ENCODE measurements around the gene ARHGAP1. TPM values are rescaled to one million over a fixed set of nuclear protein-coding genes. Genes with fewer than 3 reads are reported as not detected.
"Not testable (repeated sequence)": the region's sequence is repeated elsewhere in the genome, so short reads cannot be mapped to it uniquely, and the experiment has no call there.

Gene ARHGAP1
- total RNA-seq, 1 donor, result 22.0 TPM

- H3K4me3 ChIP-seq (ENCODE audit: low read length), result no peak overlapping the region
- no peaks in the 10 kb centered on the region for H3K9me3 ChIP-seq (ENCODE audit: low read depth, low read length)
- H3K27me3 ChIP-seq (ENCODE audit: insufficient read depth, low read length), result no peaks in the 10 kb centered on the region
- no peaks in the 10 kb centered on the region for H3K4me1 ChIP-seq (ENCODE audit: insufficient read depth, low read length)
Observed at GRCh38 chr11:46711303-46711702, 10.9 kb upstream of the ARHGAP1 start.

DNA sequence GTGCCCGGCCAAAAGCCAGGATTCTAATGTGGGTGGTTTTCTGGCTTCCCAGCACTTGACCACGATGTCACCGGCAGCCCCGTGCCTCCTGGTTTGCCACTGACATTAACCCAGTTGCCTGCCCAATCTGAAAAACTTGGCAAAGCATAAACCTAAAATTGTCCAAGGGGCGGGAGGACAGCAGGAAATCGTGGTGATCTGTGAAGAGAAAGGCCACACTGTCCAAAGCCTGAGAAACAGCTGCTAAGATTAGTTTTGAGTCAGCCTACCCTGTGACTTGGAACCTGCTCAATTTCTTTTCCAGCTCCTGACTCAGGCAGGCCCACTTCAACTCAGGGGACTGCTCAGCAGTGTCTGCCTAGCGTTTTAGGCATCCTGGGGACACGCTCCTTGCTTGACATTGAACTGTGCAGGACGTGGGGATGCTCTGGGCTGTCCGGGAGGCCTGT, 10.4 kb upstream of the ARHGAP1 start:
- Histone ChIP-seq H3K9me3 (ENCODE audit: low read depth, low read length) (no peaks in the 10 kb centered on the region), H3K4me3 (ENCODE audit: low read length) (no peak overlapping the region), H3K4me1 (ENCODE audit: insufficient read depth, low read length) (no peaks in the 10 kb centered on the region), H3K27me3 (ENCODE audit: insufficient read depth, low read length) (no peaks in the 10 kb centered on the region)

- H3K9me3 ChIP-seq (ENCODE audit: low read depth, low read length); H3K4me3 ChIP-seq (ENCODE audit: low read length); H3K27me3 ChIP-seq (ENCODE audit: insufficient read depth, low read length); H3K4me1 ChIP-seq (ENCODE audit: insufficient read depth, low read length): not testable (repeated sequence)
Observed at GRCh38 chr11:46709351-46709750, 8.9 kb upstream of the ARHGAP1 start.

DNA sequence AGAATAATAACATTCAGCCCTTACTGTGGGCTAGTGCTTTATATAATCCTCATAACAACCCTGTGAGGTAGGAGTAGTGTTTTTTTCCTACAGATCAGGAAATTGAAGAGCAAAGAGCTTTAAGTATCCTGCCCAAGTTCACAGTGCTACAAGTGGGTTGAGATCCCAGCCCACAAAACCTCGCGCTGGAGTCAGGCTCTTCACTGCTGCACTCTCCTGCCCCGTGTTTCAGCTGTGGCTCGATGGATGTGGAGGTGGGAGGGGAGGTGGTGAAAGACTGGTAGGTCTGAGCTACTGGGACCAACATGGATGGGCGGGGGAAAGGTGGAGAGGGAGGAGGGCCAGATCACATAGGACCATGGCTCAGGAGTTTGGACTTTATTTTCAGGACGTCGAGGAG, 6.5 kb upstream of the ARHGAP1 start:
- no peaks in the 10 kb centered on the region for H3K27me3 ChIP-seq (ENCODE audit: insufficient read depth, low read length)
- peaks cover 12% of the 10 kb centered on the region for H3K4me1 ChIP-seq (ENCODE audit: insufficient read depth, low read length)
- no peak overlapping the region for H3K4me3 ChIP-seq (ENCODE audit: low read length)
- no peaks in the 10 kb centered on the region for H3K9me3 ChIP-seq (ENCODE audit: low read depth, low read length)

- H3K27me3 ChIP-seq (ENCODE audit: insufficient read depth, low read length), result no peaks in the 10 kb centered on the region
- H3K9me3 ChIP-seq (ENCODE audit: low read depth, low read length), result no peaks in the 10 kb centered on the region
- no peak overlapping the region for H3K4me3 ChIP-seq (ENCODE audit: low read length)
- peaks cover 20% of the 10 kb centered on the region for H3K4me1 ChIP-seq (ENCODE audit: insufficient read depth, low read length)
Observed at GRCh38 chr11:46705070-46705688, 4.8 kb upstream of the ARHGAP1 start.

GRCh38 chr11:46701078-46701654, 747 bp upstream of the ARHGAP1 start:
- H3K9me3 ChIP-seq (ENCODE audit: low read depth, low read length), result no peaks in the 10 kb centered on the region
- peaks cover 47% of the 10 kb centered on the region for H3K4me1 ChIP-seq (ENCODE audit: insufficient read depth, low read length)
- H3K27me3 ChIP-seq (ENCODE audit: insufficient read depth, low read length), result no peaks in the 10 kb centered on the region
- H3K4me3 ChIP-seq (ENCODE audit: low read length), result peak overlapping the region; percentile 86

GRCh38 chr11:46698597-46698996, 1.8 kb downstream of the ARHGAP1 start:
- H3K4me1 ChIP-seq (ENCODE audit: insufficient read depth, low read length), result peaks cover 47% of the 10 kb centered on the region
- H3K4me3 ChIP-seq (ENCODE audit: low read length), result no peak overlapping the region
- H3K27me3 ChIP-seq (ENCODE audit: insufficient read depth, low read length), result no peaks in the 10 kb centered on the region
- H3K9me3 ChIP-seq (ENCODE audit: low read depth, low read length), result no peaks in the 10 kb centered on the region

DNA sequence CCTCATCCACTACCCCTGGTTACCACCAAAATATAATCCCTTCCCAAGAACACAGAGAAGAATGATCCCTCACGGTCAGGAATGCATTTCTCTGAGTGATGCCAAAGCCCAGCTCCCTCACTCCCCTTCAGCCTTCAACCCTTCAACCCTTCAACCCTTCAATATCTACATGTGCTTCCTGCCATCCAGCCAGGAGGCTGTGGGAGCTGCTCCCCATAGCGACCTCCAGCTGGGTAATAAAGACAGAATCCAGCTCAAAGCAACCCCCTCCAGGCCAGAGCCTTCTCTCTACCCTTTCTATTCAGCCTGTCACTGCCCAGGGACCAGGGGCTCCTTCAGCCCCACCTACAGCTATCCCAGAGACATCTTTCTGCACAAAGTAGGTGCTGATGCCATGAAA, 2.7 kb downstream of the ARHGAP1 start:
- Histone ChIP-seq H3K4me1 (ENCODE audit: insufficient read depth, low read length) (peaks cover 42% of the 10 kb centered on the region), H3K4me3 (ENCODE audit: low read length) (no peak overlapping the region)

DNA sequence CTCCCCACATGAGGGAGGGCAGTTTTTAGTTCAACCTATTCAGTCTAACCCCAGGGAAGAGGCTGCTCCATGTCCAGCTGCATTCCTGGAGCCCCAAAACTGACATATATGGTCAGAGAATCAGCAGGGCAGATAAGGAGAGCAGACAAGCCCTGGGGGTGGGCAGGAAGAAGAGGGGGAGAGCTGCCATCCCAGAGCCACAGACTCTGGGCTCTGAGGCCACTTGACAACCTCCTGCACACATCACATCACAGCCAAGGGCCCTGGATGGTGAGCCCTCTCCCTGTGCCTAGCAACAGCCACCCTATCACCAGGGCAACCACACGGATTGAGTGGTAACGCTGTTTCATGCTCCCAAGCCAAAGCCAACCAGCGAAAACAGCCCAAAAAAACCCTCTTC, 3.1 kb downstream of the ARHGAP1 start:
- Histone ChIP-seq H3K4me1 (ENCODE audit: insufficient read depth, low read length) (peaks cover 38% of the 10 kb centered on the region), H3K27me3 (ENCODE audit: insufficient read depth, low read length) (no peaks in the 10 kb centered on the region), H3K4me3 (ENCODE audit: low read length) (no peak overlapping the region), H3K9me3 (ENCODE audit: low read depth, low read length) (no peaks in the 10 kb centered on the region)

More for the DNA sequence above, 2.7 kb downstream of the ARHGAP1 start:
- Histone ChIP-seq H3K27me3 (ENCODE audit: insufficient read depth, low read length) (no peaks in the 10 kb centered on the region), H3K9me3 (ENCODE audit: low read depth, low read length) (no peaks in the 10 kb centered on the region)

- H3K27me3 ChIP-seq (ENCODE audit: insufficient read depth, low read length), result no peaks in the 10 kb centered on the region
- no peak overlapping the region for H3K4me3 ChIP-seq (ENCODE audit: low read length)
- no peaks in the 10 kb centered on the region for H3K9me3 ChIP-seq (ENCODE audit: low read depth, low read length)
- H3K4me1 ChIP-seq (ENCODE audit: insufficient read depth, low read length), result peaks cover 28% of the 10 kb centered on the region
Observed at GRCh38 chr11:46696212-46696558, 4.2 kb downstream of the ARHGAP1 start.

DNA sequence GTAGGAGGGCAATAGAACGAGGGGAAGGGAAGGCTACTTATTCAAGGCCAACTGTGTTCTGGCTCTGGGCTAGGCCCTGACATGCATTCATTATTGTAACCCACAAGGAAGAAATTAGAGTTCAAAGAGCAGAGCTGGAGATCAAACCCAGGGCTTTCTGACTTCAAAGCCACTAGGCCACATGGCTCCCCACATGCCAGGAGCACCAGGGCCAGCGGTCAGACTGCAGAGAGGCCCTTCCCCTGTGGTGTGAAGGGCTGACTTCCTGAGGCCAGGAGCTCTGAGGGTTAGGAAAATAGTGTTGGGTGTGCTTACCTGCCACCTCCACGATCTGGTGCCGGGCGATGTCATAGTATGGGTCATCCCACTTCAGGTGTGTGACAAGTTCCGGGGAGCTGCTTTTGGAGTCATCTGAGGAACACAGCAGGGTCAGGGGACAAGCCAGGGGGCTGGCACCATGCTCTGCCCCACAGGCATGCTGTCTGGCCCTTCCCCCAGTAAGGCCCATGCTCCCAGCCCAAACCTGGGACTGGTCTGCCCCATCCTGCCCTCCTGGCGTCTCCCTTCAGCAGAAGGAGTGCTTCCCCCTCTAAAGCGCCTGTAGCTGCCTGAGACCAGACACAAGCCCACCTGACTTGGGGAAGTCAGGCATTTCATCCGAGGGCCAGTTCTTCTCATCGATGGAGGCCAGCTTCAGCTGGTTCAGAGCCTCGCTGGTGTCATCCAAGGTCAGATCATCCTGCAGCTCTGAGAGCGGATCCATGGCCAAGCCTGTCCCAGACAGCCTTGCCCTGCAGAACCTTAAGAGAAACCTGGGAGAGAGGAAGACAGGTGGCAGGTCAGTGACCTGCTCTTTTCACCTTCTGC, 4.8 kb downstream of the ARHGAP1 start:
- no peak overlapping the region for H3K4me3 ChIP-seq (ENCODE audit: low read length)
- H3K4me1 ChIP-seq (ENCODE audit: insufficient read depth, low read length), result peaks cover 27% of the 10 kb centered on the region
- H3K27me3 ChIP-seq (ENCODE audit: insufficient read depth, low read length), result no peaks in the 10 kb centered on the region
- no peaks in the 10 kb centered on the region for H3K9me3 ChIP-seq (ENCODE audit: low read depth, low read length)

- Histone ChIP-seq H3K9me3 (ENCODE audit: low read depth, low read length) (no peaks in the 10 kb centered on the region), H3K27me3 (ENCODE audit: insufficient read depth, low read length) (no peaks in the 10 kb centered on the region), H3K4me1 (ENCODE audit: insufficient read depth, low read length) (peaks cover 25% of the 10 kb centered on the region), H3K4me3 (ENCODE audit: low read length) (no peak overlapping the region)
Observed at GRCh38 chr11:46694607-46695006, 5.8 kb downstream of the ARHGAP1 start.

DNA sequence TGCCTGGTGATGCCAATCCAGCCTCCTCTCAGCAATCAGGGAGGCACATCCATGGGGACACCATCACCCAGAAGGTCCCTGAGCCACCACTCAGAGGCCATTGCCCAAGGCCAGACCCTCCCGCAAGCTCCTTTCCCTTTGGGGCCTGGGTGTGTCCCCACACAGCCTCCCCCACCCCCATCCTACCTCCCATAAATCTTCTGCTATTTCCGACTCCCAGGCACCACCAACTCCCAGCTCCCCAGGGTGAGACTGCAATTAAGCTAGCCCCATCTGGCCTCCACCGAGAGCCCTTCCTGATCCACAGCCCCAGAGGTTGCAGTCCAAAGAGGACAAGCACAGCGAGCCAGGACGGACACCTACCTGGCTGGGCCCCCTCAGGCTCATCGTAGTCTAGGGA, 6.3 kb downstream of the ARHGAP1 start:
- Histone ChIP-seq H3K27me3 (ENCODE audit: insufficient read depth, low read length) (no peaks in the 10 kb centered on the region), H3K9me3 (ENCODE audit: low read depth, low read length) (no peaks in the 10 kb centered on the region), H3K4me1 (ENCODE audit: insufficient read depth, low read length) (peaks cover 19% of the 10 kb centered on the region), H3K4me3 (ENCODE audit: low read length) (no peak overlapping the region)

- Histone ChIP-seq H3K4me1 (ENCODE audit: insufficient read depth, low read length) (peaks cover 15% of the 10 kb centered on the region), H3K9me3 (ENCODE audit: low read depth, low read length) (no peaks in the 10 kb centered on the region), H3K4me3 (ENCODE audit: low read length) (no peak overlapping the region), H3K27me3 (ENCODE audit: insufficient read depth, low read length) (no peaks in the 10 kb centered on the region)
Observed at GRCh38 chr11:46693597-46694012, 6.8 kb downstream of the ARHGAP1 start.

- H3K27me3 ChIP-seq (ENCODE audit: insufficient read depth, low read length), result no peaks in the 10 kb centered on the region
Observed at GRCh38 chr11:46692450-46692849, 8.0 kb downstream of the ARHGAP1 start.

More at GRCh38 chr11:46692450-46692849, 8.0 kb downstream of the ARHGAP1 start:
- H3K4me3 ChIP-seq (ENCODE audit: low read length), result no peak overlapping the region
- no peaks in the 10 kb centered on the region for H3K9me3 ChIP-seq (ENCODE audit: low read depth, low read length)
- peaks cover 3% of the 10 kb centered on the region for H3K4me1 ChIP-seq (ENCODE audit: insufficient read depth, low read length)

Data from mononuclear cell (primary cell).